Skeletal muscle tissue (tissue), 4 donors: ENCODE data around the gene PGM2L1. TPM values are rescaled to one million over a fixed set of nuclear protein-coding genes. Genes with fewer than 3 reads are reported as not detected.

Source experiments
- H3K27ac ChIP-seq: one replicate; pipeline ENCODE4 v1.7.0; 2013; ENCODE audit warnings: mild to moderate bottlenecking, low read depth, low read length, inconsistent platforms
- H3K27me3 ChIP-seq, 3 donors: one replicate each; pipeline ENCODE4 v1.7.0; 2013; ENCODE audit warnings: low read length in 3 of 3; ENCODE audit not compliant: control insufficient read depth in 3 of 3, insufficient read depth in 3 of 3
- H3K36me3 ChIP-seq, 3 donors: one replicate each; pipeline ENCODE4 v1.7.0; 2013; ENCODE audit warnings: low read length in 3 of 3; ENCODE audit not compliant: control insufficient read depth in 3 of 3, insufficient read depth in 3 of 3
- H3K4me1 ChIP-seq, 3 donors: one replicate each; pipeline ENCODE4 v1.7.0; 2013; ENCODE audit warnings: low read length in 3 of 3, mild to moderate bottlenecking in 3 of 3; ENCODE audit not compliant: control insufficient read depth in 3 of 3, insufficient read depth in 3 of 3
- H3K4me3 ChIP-seq, 3 donors: one replicate each; pipeline ENCODE4 v1.7.0; 2013; ENCODE audit warnings: low read length in 3 of 3
- H3K9ac ChIP-seq, 3 donors: one replicate each; pipeline ENCODE4 v1.7.0; 2013; ENCODE audit warnings: low read length in 3 of 3, mild to moderate bottlenecking in 3 of 3, moderate library complexity in 2 of 3, low read depth in 1 of 3
- H3K9me3 ChIP-seq, 3 donors: one replicate each; pipeline ENCODE4 v1.7.0; 2013; ENCODE audit warnings: low read length in 3 of 3; ENCODE audit not compliant: control insufficient read depth in 3 of 3
- total RNA-seq: library from RNA; depleted of rRNA; stranded (reverse); fragments of >200 nt; gene quantifications from one replicate; pipeline ENCODE4 v1.2.3, GENCODE V29; 2014
- donor health status: Osteomylitis.

Gene PGM2L1
- total RNA-seq: 5.2 TPM

DNA sequence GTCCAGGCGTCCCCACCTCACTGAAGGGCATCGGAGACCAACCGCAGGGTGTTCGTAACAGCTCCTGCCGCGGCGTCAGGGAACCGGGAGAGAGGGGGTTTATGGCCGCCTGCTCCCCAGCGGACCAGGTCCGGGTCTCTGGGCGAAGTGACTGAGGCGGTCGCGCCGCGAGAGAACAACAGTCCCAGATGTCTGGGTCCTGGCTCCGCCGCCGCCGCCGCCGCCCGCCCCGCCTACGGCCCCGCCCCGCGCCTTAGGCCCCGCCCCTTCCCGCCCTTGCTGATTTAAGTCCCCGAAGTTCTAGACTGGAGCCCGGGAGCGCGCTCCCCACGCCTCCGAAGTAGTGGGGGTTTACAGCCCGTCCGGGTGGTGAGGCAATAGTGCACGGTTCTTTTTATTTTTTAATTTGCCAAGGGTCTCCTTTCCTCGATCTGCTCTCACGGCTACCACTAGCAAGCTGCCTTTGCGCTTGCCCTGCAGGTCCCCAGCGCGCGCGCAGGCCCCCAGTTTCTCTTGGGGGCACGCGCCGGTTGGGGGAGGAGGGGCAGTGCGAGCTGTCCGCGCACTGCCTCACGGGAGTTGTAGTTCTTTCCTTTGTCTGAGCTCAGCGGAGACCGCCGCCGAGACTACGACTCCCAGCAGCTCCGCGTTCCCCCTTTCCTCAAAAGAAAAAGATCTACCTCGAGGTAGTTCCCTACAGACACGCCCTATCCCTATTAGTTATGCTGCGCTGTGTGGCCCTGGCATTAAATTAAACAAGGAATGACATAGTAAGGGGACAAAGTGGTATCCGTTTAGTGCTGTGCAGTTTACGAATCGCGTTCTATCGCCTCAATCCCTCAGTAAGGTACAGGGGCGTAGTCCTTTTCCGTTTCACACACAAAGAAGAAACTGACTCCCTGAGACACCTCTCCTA, at the start of gene PGM2L1:
Gene PGM2L1 (minus strand): TSS at position 190 of the 916 bp plus-strand sequence. CDS start 272 bp downstream, outside the sequence.
- Histone ChIP-seq H3K36me3 (no peaks in the 10 kb centered on the region), H3K9ac (peak within 1 kb of the TSS; percentile 79 to 90 (median 87)), H3K27me3 (no peaks in the 10 kb centered on the region), H3K4me3 (peak within 1 kb of the TSS; percentile 77 to 98 (median 86)), H3K9me3 (no peaks in the 10 kb centered on the region), H3K27ac (peak within 1 kb of the TSS; percentile 72), H3K4me1 (peaks cover 3 to 6% (median 4%) of the 10 kb centered on the region in 3 donors)

DNA sequence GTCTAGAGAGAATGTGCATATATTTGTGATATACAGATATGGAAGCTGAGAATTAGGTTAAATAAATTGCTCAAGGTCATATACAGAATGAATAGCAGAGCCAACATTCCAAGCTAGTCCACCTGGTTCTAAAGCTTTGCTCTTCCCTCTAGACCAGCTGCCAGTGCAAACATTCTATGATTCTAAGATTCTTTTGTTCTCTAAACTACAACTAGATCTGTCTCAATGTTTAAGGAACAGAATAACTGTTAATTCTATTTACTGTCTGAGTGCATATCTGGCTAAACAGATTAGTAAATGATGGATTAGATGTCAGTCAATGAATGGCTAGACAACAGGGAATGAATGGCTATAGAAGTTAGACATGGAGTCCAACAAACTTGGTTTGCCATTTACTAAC, 49.5 kb upstream of the PGM2L1 start:
- Histone ChIP-seq H3K27ac (no peak overlapping the region), H3K9me3 (no peaks in the 10 kb centered on the region), H3K27me3 (peaks cover 0 to 3% (median 0%) of the 10 kb centered on the region in 3 donors), H3K4me1 (peaks cover 8 to 22% (median 18%) of the 10 kb centered on the region in 3 donors), H3K9ac (no peak overlapping the region), H3K36me3 (no peaks in the 10 kb centered on the region), H3K4me3 (no peak overlapping the region)

- H3K4me3 ChIP-seq: no peak overlapping the region
- H3K27me3 ChIP-seq: no peaks in the 10 kb centered on the region
- H3K36me3 ChIP-seq: no peaks in the 10 kb centered on the region
- no peaks in the 10 kb centered on the region for H3K9me3 ChIP-seq
- H3K9ac ChIP-seq: no peak overlapping the region
- H3K4me1 ChIP-seq: peaks cover 12 to 27% (median 22%) of the 10 kb centered on the region in 3 donors
- no peak overlapping the region for H3K27ac ChIP-seq
These were observed 48.3 kb upstream of the PGM2L1 start for GRCh38 chr11:74446532-74446938.

GRCh38 chr11:74444173-74444826, 46.1 kb upstream of the PGM2L1 start:
- Histone ChIP-seq H3K27ac (peak overlapping the region; percentile 76), H3K9me3 (no peaks in the 10 kb centered on the region), H3K4me1 (peaks cover 12 to 23% (median 22%) of the 10 kb centered on the region in 3 donors), H3K4me3 (peak overlapping the region in 1 of 3 donors; percentile 4), H3K27me3 (no peaks in the 10 kb centered on the region), H3K36me3 (no peaks in the 10 kb centered on the region), H3K9ac (peak overlapping the region in 2 of 3 donors; percentile 26 to 71)

- no peaks in the 10 kb centered on the region for H3K36me3 ChIP-seq
- H3K27me3 ChIP-seq: no peaks in the 10 kb centered on the region
- peaks cover 12 to 20% (median 19%) of the 10 kb centered on the region in 3 donors for H3K4me1 ChIP-seq
- H3K9me3 ChIP-seq: no peaks in the 10 kb centered on the region
- H3K4me3 ChIP-seq: peak overlapping the region in 1 of 3 donors; percentile 4
- H3K27ac ChIP-seq: peak overlapping the region; percentile 76
- H3K9ac ChIP-seq: peak overlapping the region; percentile 15 to 54 (median 52)
These were observed 45.0 kb upstream of the PGM2L1 start for GRCh38 chr11:74443071-74443864.

DNA sequence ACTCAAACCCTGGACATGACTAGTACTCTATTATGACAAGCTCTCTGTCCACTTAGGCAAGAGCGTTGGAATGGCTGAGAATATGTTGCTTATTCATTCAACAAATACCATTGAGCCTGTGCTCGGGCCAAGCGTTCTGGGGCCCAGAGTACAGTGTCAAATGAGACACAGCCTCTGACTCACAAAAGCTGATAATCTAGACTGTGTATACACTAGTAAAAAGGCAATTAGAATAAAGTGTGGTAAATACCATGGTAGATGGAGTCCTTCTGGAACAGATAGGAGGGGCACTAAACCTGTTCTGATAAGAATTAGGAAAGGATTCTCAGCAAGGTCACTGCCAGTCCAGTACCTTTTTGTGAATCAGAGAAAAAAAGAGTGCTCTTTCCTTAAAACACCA, 44.4 kb upstream of the PGM2L1 start:
- no peaks in the 10 kb centered on the region for H3K9me3 ChIP-seq
- no peaks in the 10 kb centered on the region for H3K27me3 ChIP-seq
- peak overlapping the region; percentile 76 for H3K27ac ChIP-seq
- H3K4me3 ChIP-seq: no peak overlapping the region
- peaks cover 12 to 20% (median 19%) of the 10 kb centered on the region in 3 donors for H3K4me1 ChIP-seq
- no peaks in the 10 kb centered on the region for H3K36me3 ChIP-seq
- H3K9ac ChIP-seq: peak overlapping the region; percentile 15 to 54 (median 52)

GRCh38 chr11:74438681-74439080, 40.4 kb upstream of the PGM2L1 start:
- Histone ChIP-seq H3K36me3 (no peaks in the 10 kb centered on the region), H3K27ac (no peak overlapping the region), H3K9ac (no peak overlapping the region), H3K27me3 (no peaks in the 10 kb centered on the region), H3K9me3 (no peaks in the 10 kb centered on the region), H3K4me3 (no peak overlapping the region), H3K4me1 (peaks cover 5 to 10% (median 8%) of the 10 kb centered on the region in 3 donors)

DNA sequence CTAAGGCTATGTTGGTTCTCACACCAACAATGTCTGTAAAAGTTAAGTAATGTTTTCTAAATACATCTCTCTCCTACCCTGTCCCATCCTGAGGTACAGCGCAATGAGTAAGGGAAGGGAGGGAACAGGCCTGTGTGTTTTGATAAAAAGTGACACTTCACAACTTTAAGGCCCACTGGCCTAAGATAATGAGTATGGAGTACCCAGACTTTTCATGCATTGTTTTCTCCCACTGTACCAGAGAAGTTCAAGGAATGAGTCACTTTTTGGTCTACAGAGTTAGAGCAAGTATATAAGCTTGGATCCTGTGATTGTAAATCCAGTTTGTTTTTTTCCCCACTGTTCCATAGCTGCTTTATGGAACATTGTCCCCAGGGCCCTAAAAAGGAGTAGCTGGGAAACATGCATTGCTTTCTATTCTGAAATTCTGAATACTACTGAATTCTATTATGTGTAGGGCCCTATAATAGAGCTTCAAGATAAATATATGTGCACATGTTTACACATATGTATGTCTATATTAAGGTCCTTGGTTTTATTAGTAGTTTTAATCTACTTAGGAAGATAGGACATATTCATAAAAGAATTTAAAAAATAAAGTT, 39.3 kb upstream of the PGM2L1 start:
- Histone ChIP-seq H3K9ac (no peak overlapping the region), H3K9me3 (no peaks in the 10 kb centered on the region), H3K4me1 (peaks cover 2 to 4% (median 2%) of the 10 kb centered on the region in 3 donors), H3K36me3 (no peaks in the 10 kb centered on the region), H3K27ac (no peak overlapping the region), H3K27me3 (no peaks in the 10 kb centered on the region), H3K4me3 (no peak overlapping the region)

- Histone ChIP-seq H3K4me1 (no peaks in the 10 kb centered on the region), H3K27ac (no peak overlapping the region), H3K4me3 (no peak overlapping the region), H3K36me3 (no peaks in the 10 kb centered on the region), H3K27me3 (no peaks in the 10 kb centered on the region), H3K9ac (no peak overlapping the region), H3K9me3 (no peaks in the 10 kb centered on the region)
These were observed 36.3 kb upstream of the PGM2L1 start for GRCh38 chr11:74434528-74434927.
